HL-60/S4 (cell line): ENCODE data around the gene NFKBIE.

Source experiments
- in situ Hi-C: fragments of 300-500 bp; cut with MboI; formaldehyde crosslinking; loops from 2 replicates; pipeline ENCODE4 v1.14.3; 2022; ENCODE audit warnings: low sequenced_read_pairs

NFKBIE gene

DNA sequence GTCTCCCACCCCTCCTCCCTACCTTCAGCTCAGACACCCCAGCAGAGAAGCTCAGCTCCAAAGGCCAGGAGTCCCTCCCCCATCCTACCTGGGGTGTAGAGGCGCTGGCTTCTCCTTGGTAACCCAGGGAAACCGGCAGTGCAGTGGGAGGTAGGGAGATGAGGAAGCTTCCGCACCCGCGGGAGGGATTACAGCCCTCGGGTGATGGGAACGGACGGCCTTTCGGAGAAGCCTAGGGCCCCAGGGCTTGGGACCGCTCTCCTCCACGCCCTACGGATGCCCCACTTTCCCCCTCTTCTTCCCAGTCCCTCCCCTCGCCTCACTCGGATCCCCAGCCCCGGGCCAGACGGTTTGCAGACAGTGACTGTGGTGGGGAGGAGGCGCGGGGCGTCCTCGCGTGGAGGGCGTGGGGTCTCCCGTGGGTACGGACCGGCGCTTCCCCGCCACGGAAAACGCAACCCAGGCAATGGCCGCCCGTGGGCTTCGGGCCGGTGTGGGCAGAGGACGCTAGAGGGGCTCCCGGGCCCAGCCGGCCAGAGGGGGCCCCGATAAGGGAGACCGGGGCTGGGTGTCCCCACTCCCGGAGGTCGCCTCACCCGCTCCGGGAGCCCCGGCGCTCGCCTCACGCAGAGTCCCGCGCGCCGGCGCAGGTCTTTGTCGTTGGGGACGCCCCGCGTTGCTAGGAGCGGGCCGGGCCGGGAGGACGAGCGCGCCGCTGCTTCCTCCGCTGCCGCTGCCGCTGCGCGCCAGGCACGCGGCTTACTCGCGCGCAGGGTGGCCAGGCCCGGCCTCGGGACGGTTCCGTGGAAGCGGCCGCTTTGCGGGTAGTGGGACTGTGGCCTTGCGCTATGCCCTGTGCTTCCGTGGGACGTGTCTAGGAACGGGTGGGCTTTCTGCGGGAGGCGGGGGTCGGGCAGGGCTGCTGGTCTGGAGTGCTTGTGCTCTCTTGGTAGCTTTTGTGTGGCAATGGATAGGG, 32.0 kb upstream of the NFKBIE start:
- in situ Hi-C loops: no loop called here

DNA sequence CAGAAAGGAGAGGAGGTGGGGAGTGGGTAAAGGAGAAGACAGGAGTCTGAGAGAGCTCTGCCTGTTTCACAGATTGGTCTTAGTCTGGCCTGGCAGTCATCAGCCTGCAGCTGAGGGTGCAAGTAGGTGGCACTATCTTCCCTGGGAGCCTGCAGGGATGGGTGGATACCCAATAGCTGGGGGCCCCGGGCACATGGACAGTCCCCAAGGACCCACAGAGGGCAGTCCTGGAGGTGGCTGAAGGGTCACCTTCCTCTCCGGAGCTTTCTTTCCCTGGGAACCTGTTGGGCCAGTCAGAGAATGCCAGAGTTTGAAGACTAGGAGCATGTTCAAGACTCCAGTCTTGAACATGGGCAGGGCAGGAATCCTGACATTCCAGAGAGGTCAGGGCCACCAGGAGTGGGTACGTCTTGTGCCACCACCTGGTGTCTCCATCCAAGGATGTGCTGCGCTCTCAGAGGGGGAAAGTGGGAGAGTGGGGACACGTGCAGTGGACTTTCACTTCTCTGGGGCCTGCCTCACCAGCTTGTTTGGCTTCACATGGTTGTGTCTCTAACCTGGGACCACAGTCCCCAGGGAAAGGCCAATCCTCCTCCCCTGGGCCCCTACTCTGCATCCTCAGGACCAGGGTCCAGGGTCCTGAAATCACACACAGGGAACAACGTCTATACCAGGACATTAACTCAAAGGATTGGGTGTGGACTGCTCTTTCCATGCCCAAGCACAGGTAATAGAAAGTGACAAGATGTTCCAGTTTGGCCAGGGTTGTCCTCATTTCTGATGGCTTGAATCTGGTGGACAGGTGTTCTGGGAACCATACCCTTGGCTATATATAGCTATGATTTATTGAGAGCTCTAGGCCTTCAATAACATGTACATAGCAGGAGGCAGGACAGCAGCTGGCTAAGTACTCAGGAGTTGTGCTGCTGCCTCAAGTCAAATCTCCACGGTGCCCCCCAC, 29.8 kb upstream of the NFKBIE start:
- in situ Hi-C loops: no loop called here

GRCh38 chr6:44292661-44293365, 27.5 kb upstream of the NFKBIE start:
- in situ Hi-C loops: no loop called here

DNA sequence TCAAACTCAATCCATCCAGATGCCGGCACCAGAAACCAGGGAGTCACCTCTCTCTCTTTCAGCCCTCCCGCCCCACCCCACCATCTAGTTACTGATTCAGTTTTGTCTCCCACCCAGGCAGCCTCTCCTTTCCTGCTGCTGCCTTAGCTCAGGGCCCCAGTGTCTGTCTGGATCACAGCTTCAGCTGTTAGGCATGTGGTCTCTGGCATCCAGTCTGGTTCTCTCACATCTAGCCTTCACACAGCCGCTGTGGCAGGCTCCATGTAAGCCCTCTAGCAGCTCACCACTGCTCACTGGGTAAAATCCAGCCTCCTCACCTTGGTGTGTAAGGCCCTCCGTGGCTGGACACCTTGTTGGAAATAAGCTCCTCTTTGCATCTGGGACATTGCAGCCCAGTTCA, 26.5 kb upstream of the NFKBIE start:
- in situ Hi-C loops: no loop called here

GRCh38 chr6:44289726-44290260, 24.4 kb upstream of the NFKBIE start:
- in situ Hi-C loops: no loop called here

DNA sequence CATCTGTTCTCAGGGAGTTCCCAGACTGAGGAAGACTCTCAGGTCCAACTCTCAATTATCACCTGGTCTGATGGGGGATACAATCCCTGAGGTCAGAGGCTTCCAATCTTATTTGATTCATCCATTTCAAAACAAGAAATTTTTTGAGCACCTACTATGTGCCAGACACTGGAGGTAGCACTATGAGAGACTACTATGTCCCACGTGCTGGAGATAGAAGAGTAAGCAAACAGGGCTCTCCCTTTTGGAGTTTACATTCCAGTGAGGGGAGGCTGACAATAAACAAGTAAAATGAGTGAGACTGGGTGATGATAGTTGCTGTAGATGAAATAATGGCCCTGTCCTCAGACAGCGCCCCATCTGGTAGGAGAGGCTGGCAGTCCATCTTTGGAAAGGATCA, 21.4 kb upstream of the NFKBIE start:
- in situ Hi-C loops: no loop called here

GRCh38 chr6:44286285-44286565, 20.9 kb upstream of the NFKBIE start:
- in situ Hi-C loops: no loop called here

DNA sequence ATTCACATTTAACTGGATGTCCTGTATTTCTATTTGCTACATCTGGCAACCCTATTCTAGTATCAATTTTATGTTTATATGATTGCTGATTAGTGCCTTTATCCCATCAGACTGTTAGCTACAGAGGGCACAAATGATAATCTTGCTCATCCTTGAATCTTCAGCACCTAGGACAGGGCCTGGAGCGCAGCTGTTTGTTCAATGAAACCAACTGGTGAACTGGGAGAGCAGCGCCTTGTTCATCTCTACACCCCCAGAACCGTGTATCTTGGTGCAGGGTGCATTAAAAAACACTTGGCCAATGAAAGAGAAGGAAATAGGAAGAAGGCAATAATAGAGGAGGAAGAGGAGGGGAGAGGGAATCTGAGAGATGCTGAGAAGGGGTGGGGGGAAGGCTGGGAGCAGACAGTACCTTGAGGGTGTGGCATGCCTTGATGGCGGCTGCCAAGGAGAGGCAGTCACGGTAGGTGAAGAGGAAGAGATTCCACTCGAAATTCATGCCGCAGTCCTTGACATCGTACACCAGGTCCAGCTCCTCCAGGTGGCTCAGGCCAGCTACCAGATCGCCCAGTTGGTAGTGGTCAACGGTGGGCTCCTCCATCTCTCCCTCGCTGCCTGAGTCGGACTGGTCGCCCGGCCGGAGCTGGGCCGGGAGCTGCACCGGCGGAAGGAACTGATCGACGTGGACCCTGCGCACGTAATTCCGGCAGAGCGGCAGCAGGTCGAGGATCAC, 20.4 kb upstream of the NFKBIE start:
- in situ Hi-C loops: no loop called here

- in situ Hi-C loops: no loop called here
These were observed 19.5 kb upstream of the NFKBIE start for GRCh38 chr6:44284867-44285266.

GRCh38 chr6:44284121-44284520, 18.8 kb upstream of the NFKBIE start:
- in situ Hi-C loops: no loop called here

DNA sequence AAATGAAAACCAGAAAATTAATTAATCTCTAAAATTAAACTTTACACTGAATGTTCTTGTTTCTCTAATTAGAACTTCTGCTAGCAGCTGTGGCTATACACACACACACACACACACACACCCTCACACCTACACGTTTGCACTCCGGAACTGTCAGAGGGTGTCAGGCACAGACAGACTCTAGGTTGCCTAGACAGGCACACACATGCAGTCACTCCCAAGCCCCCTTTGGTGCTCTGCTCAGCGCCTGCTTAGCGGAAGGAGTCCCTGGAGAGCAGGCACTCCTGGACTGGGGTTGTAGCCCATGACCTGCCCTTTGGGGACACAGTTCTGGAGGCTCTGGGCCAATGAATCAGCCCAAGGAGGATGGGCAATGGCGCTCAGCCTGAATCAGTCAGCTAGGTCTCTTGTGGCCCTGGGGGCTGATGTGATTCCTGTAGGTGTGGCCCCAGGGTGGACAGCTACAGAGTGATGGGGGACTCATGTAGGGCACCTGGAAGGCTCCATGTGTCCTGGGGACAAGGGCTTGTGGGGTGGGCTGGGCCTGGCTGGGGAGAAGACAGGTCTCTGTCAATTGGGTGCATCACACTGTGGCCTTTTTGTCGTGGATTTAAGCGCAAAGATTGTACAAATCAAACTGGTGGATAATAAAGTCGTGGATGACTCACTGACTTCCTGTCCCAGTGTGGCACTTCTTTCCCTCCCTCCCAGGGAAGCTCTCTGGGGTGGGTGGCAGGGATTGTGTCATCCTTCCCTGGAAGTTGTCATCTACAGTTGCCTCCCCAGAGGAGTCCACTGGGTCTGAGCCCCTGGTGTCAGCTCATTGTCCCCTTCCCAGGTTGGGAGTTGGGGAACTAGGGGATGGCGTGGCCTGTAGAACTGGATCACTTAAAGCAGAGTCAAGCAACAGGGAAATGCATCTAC, 13.7 kb upstream of the NFKBIE start:
- in situ Hi-C loops: no loop called here

- in situ Hi-C loops: no loop called here
These were observed 13.0 kb upstream of the NFKBIE start for GRCh38 chr6:44278315-44278714.

DNA sequence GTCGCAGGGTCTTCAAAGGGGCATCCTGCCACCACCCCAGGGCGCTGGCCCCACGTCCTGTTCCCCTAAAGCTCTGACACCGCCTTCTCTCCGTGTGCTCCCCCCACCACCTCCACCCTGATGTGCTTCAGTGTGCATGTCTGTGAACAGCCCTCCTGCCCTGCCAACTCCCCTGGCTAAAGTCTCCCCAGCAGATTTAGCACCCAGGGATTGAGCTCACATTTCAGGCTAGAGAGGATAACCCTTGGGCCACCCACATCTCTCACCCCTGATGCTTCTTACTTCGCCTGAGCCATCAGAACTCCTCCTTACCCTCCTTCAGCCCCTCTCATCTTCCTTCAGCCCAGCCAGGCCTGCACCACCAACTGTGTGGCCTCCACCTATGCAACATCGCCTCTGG, 12.4 kb upstream of the NFKBIE start:
- in situ Hi-C loops: no loop called here

GRCh38 chr6:44276667-44277640, 11.6 kb upstream of the NFKBIE start:
- in situ Hi-C loops: no loop called here

DNA sequence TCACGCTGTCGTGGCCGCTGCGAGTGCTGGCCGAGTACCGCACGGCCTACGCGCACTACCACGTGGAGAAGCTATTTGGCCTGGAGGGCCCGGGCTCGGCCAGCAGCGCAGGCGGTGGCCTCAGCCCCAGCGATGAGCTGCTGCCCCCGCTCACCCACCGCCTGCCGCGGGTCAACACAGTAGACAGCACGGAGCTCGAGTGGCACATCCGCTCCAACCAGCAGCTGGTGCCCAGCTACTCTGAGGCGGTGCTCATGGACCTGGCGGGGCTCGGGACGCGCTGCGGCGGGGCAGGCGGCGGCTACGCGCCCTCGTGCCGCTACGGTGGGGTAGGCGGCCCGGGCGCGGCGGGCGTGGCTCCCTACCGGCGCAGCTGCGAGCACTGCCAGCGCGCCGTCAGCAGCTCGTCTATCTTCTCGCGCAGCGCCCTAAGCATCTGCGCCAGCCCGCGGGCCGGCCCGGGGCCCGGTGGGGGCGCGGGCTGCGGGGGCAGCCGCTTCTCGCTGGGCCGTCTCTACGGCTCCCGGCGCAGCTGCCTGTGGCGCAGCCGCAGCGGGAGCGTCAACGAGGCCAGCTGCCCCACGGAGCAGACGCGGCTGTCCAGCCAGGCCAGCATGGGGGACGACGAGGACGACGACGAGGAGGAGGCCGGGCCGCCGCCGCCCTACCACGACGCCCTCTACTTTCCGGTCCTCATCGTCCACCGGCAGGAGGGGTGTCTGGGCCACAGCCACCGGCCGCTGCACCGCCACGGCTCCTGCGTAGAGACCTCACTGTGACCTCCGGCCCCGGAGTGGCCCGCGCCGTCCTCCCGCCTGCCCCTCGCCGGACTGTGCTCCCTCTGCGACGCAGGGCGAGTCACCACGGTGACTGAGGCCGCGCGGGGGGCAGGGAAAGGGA, 10.6 kb upstream of the NFKBIE start:
- in situ Hi-C loops: no loop called here

DNA sequence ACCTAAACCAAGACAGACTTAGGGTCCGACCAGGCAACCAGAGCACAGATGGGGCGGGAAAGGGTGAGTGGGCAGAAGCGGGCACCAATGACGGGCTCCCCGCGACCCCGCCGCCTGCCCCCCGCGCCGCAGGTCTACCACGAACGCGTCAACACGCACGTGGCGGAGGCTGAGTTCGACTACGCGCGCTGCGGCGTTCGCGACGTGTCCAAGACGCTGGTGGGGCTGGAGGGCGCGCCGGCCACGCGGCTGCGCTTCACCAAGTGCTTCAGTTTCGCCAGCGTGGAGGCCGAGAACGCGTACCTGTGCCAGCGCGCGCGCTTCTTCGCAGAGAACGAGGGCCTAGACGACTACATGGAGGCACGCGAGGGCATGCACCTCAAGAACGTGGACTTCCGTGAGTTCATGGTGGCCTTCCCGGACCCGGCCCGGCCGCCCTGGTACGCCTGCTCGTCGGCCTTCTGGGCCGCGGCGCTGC, 10.0 kb upstream of the NFKBIE start:
- in situ Hi-C loops: no loop called here

GRCh38 chr6:44273617-44274016, 8.3 kb upstream of the NFKBIE start:
- in situ Hi-C loops: no loop called here
